Astrocyte (in vitro differentiated cells and primary cell): Measurements from ENCODE around the gene P4HB. TPM values are rescaled to one million over a fixed set of nuclear protein-coding genes. Genes with fewer than 3 reads are reported as not detected.

Experiments used
- DNase-seq: peaks from one replicate; pipeline ENCODE4 v3.0.0-alpha.2; 2010; ENCODE audit warnings: low read depth
- FAIRE-seq: peaks from 2 replicates; lab custom pipeline; 2011; peaks lifted over from hg19 to GRCh38; lab: Jason Lieb, UNC
- H2AFZ ChIP-seq: 2 replicates; pipeline ENCODE4 v1.6.0; 2012; ENCODE audit warnings: low read depth, low read length, inconsistent platforms
- H3K27ac ChIP-seq: 2 replicates; pipeline ENCODE4 v1.5.1; 2011; ENCODE audit warnings: low read depth, low read length, inconsistent platforms
- H3K27me3 ChIP-seq: 2 replicates; pipeline ENCODE4 v1.6.0; 2011; ENCODE audit warnings: low read length, inconsistent platforms; ENCODE audit not compliant: insufficient read depth
- H3K36me3 ChIP-seq: 2 replicates; pipeline ENCODE4 v1.5.1; 2011; ENCODE audit warnings: low read length, inconsistent platforms; ENCODE audit not compliant: insufficient read depth
- H3K4me1 ChIP-seq: 2 replicates; pipeline ENCODE4 v1.5.1; 2011; ENCODE audit warnings: low read length, inconsistent platforms; ENCODE audit not compliant: insufficient read depth
- H3K4me2 ChIP-seq: 2 replicates; pipeline ENCODE4 v1.6.0; 2012; ENCODE audit warnings: low read length, inconsistent platforms
- H3K4me3 ChIP-seq: 2 replicates; pipeline ENCODE4 v1.5.1; 2011; ENCODE audit warnings: low read depth, mild to moderate bottlenecking, low read length, inconsistent platforms; ENCODE audit not compliant: insufficient read depth
- H3K79me2 ChIP-seq: 2 replicates; pipeline ENCODE4 v1.6.0; 2012; ENCODE audit warnings: mild to moderate bottlenecking, low read length, inconsistent platforms; ENCODE audit not compliant: insufficient read depth
- H3K9ac ChIP-seq: 2 replicates; pipeline ENCODE4 v1.6.0; 2012; ENCODE audit warnings: mild to moderate bottlenecking, low read length, inconsistent platforms
- H3K9me3 ChIP-seq: 2 replicates; pipeline ENCODE4 v1.5.1; 2012; ENCODE audit warnings: low read depth, mild to moderate bottlenecking, low read length, inconsistent platforms; ENCODE audit not compliant: insufficient read depth
- H4K20me1 ChIP-seq: 2 replicates; pipeline ENCODE4 v1.6.0; 2012; ENCODE audit warnings: low read length, inconsistent platforms; ENCODE audit not compliant: insufficient read depth
- H3K27ac Mint-ChIP-seq: one replicate; pipeline ENCODE4 v1.8.0; 2021; ENCODE audit warnings: mild to moderate bottlenecking, mixed read lengths; ENCODE audit not compliant: unreplicated experiment
- H3K27me3 Mint-ChIP-seq: one replicate; pipeline ENCODE4 v1.8.0; 2021; ENCODE audit warnings: low read depth, mixed read lengths; ENCODE audit not compliant: unreplicated experiment
- H3K36me3 Mint-ChIP-seq: one replicate; pipeline ENCODE4 v1.8.0; 2021; ENCODE audit warnings: low read depth, mixed read lengths; ENCODE audit not compliant: unreplicated experiment
- H3K4me1 Mint-ChIP-seq: one replicate; pipeline ENCODE4 v1.8.0; 2021; ENCODE audit warnings: low read depth, mixed read lengths; ENCODE audit not compliant: unreplicated experiment
- H3K4me3 Mint-ChIP-seq: one replicate; pipeline ENCODE4 v1.8.0; 2021; ENCODE audit warnings: mild to moderate bottlenecking, moderate library complexity, mixed read lengths; ENCODE audit not compliant: unreplicated experiment
- H3K9me3 Mint-ChIP-seq: one replicate; pipeline ENCODE4 v1.8.0; 2021; ENCODE audit warnings: mild to moderate bottlenecking, mixed read lengths; ENCODE audit not compliant: unreplicated experiment
- CTCF ChIP-seq: IDR thresholded peaks from 2 replicates; pipeline ENCODE4 v1.5.1; 2011; ENCODE audit warnings: low read depth, mild to moderate bottlenecking, inconsistent platforms, low read length, moderate library complexity; ENCODE audit not compliant: insufficient read depth
- EZH2 ChIP-seq: IDR thresholded peaks from 2 replicates; pipeline ENCODE4 v1.6.1; 2012; ENCODE audit warnings: mild to moderate bottlenecking, low read length, inconsistent platforms; ENCODE audit not compliant: insufficient read depth
- total RNA-seq: library from RNA; stranded (reverse); gene quantifications from 2 replicates; pipeline ENCODE4 v1.2.1, GENCODE V29; 2021

Gene P4HB
- total RNA-seq, 1 donor from 2014 or later, result 1,268 TPM

- Histone ChIP-seq H3K27ac (no peak overlapping the region), H2AFZ (no peak overlapping the region), H3K36me3 (peaks cover 15% of the 10 kb centered on the region), H3K9me3 (no peaks in the 10 kb centered on the region), H3K4me1 (no peaks in the 10 kb centered on the region), H3K4me3 (no peak overlapping the region), H4K20me1 (peaks cover 13% of the 10 kb centered on the region), H3K27me3 (no peaks in the 10 kb centered on the region), H3K79me2 (peaks cover 14% of the 10 kb centered on the region), H3K4me2 (no peak overlapping the region), H3K9ac (no peak overlapping the region)
- H3K27me3 Mint-ChIP-seq, result no peaks in the 10 kb centered on the region
- DNase-seq (no peak), FAIRE-seq (no peak)
- peaks cover 6% of the 10 kb centered on the region for H3K36me3 Mint-ChIP-seq
- TF ChIP-seq CTCF, result no peak
- no peak for TF ChIP-seq EZH2
- H3K4me1 Mint-ChIP-seq, result no peaks in the 10 kb centered on the region
- H3K9me3 Mint-ChIP-seq, result no peaks in the 10 kb centered on the region
- H3K4me3 Mint-ChIP-seq, result no peak overlapping the region
- H3K27ac Mint-ChIP-seq, result no peak overlapping the region
Observed at GRCh38 chr17:81879121-81879520, 18.8 kb upstream of the P4HB start.

- H3K27ac ChIP-seq, result no peak overlapping the region
Observed at GRCh38 chr17:81878294-81878693, 18.0 kb upstream of the P4HB start.

More at GRCh38 chr17:81878294-81878693, 18.0 kb upstream of the P4HB start:
- Mint-ChIP-seq H3K4me1 (no peaks in the 10 kb centered on the region), H3K4me3 (no peak overlapping the region), H3K9me3 (no peaks in the 10 kb centered on the region), H3K27me3 (no peaks in the 10 kb centered on the region), H3K27ac (no peak overlapping the region), H3K36me3 (peaks cover 6% of the 10 kb centered on the region)
- H3K27me3 ChIP-seq, result no peaks in the 10 kb centered on the region
- no peaks in the 10 kb centered on the region for H3K4me1 ChIP-seq
- TF ChIP-seq EZH2 (no peak), CTCF (no peak)
- no peak for DNase-seq
- peaks cover 11% of the 10 kb centered on the region for H3K79me2 ChIP-seq
- no peaks in the 10 kb centered on the region for H3K9me3 ChIP-seq
- no peak overlapping the region for H2AFZ ChIP-seq
- no peak overlapping the region for H3K4me2 ChIP-seq
- H3K4me3 ChIP-seq, result no peak overlapping the region
- H3K36me3 ChIP-seq, result peaks cover 15% of the 10 kb centered on the region
- H3K9ac ChIP-seq, result no peak overlapping the region
- H4K20me1 ChIP-seq, result peaks cover 10% of the 10 kb centered on the region
- no peak for FAIRE-seq
